Gastrocnemius medialis (tissue), 4 donors: ENCODE data around the gene ANKRD55.

ENCODE experiments used
- POLR2A ChIP-seq, 2 donors: fragments of 450-650 bp; IDR thresholded peaks; one replicate each; pipeline ENCODE4 v1.6.1; 2017; ENCODE audit warnings: antibody characterized with exemption in 2 of 2, mild to moderate bottlenecking in 2 of 2, moderate library complexity in 2 of 2
- TF ChIP-seq, protein P1 (sequence below), 5 experiments: fragments of 450-650 bp in 3 of 5; fragments of 200-600 bp in 2 of 5; sonication (generic) in 2 of 5; IDR thresholded peaks in 4 of 5; conservative IDR thresholded peaks in 1 of 5; 1 replicate in 4 of 5; 2 replicates in 1 of 5; pipeline ENCODE4 v1.5.1; 2016 to 2019; ENCODE audit warnings: antibody characterized with exemption in 5 of 5, mild to moderate bottlenecking in 3 of 5, moderate library complexity in 3 of 5

DNA sequence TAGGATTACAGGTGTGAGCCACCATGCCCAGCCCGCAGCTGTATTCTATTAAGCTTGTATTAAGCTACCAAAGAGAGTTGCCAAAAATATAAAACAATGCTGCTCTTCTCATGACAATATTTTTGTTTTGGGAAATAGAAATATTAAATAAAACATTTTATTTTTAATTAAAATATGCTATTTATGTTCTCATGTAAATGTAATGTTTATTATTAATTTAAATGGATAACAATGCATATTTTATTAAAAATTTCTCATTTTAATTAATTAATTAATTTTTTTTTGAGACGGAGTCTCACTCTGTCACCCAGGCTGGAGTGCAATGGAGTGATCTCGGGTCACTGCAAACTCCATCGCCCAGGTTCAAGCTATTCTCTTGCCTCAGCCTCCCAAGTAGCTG lies 117.5 kb downstream of the ANKRD55 start:
- TF ChIP-seq, protein P1, sequence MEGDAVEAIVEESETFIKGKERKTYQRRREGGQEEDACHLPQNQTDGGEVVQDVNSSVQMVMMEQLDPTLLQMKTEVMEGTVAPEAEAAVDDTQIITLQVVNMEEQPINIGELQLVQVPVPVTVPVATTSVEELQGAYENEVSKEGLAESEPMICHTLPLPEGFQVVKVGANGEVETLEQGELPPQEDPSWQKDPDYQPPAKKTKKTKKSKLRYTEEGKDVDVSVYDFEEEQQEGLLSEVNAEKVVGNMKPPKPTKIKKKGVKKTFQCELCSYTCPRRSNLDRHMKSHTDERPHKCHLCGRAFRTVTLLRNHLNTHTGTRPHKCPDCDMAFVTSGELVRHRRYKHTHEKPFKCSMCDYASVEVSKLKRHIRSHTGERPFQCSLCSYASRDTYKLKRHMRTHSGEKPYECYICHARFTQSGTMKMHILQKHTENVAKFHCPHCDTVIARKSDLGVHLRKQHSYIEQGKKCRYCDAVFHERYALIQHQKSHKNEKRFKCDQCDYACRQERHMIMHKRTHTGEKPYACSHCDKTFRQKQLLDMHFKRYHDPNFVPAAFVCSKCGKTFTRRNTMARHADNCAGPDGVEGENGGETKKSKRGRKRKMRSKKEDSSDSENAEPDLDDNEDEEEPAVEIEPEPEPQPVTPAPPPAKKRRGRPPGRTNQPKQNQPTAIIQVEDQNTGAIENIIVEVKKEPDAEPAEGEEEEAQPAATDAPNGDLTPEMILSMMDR (IDR thresholded peaks at IDR 0.05 in 4 of 5, conservative IDR thresholded peaks at IDR 0.05 in 1 of 5): no peak
- TF ChIP-seq POLR2A (IDR thresholded peaks at IDR 0.05): no peak
